GM10266 (cell line): ENCODE measurements around the gene PRKCE.

Source experiments
- DNase-seq: peaks from one replicate; pipeline ENCODE4 v3.0.0; 2012; ENCODE audit errors: extremely low spot score
- TF ChIP-seq, protein P1 (sequence below): IDR thresholded peaks from 2 replicates; pipeline ENCODE4 v1.5.1; 2012; ENCODE audit warnings: mild to moderate bottlenecking, low read depth; ENCODE audit not compliant: control insufficient read depth, insufficient read depth; ENCODE audit errors: missing control alignments

Gene PRKCE

GRCh38 chr2:45841752-45842407 is 190.4 kb downstream of the PRKCE start:
- TF ChIP-seq, protein P1, sequence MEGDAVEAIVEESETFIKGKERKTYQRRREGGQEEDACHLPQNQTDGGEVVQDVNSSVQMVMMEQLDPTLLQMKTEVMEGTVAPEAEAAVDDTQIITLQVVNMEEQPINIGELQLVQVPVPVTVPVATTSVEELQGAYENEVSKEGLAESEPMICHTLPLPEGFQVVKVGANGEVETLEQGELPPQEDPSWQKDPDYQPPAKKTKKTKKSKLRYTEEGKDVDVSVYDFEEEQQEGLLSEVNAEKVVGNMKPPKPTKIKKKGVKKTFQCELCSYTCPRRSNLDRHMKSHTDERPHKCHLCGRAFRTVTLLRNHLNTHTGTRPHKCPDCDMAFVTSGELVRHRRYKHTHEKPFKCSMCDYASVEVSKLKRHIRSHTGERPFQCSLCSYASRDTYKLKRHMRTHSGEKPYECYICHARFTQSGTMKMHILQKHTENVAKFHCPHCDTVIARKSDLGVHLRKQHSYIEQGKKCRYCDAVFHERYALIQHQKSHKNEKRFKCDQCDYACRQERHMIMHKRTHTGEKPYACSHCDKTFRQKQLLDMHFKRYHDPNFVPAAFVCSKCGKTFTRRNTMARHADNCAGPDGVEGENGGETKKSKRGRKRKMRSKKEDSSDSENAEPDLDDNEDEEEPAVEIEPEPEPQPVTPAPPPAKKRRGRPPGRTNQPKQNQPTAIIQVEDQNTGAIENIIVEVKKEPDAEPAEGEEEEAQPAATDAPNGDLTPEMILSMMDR, result no peak
- DNase-seq, result no peak

GRCh38 chr2:45843136-45843535 is 191.7 kb downstream of the PRKCE start:
- TF ChIP-seq, protein P1, result no peak
- DNase-seq, result no peak

- no peak for DNase-seq
- TF ChIP-seq, protein P1, result no peak
Measured at GRCh38 chr2:45844796-45845457, 193.5 kb downstream of the PRKCE start.

DNA sequence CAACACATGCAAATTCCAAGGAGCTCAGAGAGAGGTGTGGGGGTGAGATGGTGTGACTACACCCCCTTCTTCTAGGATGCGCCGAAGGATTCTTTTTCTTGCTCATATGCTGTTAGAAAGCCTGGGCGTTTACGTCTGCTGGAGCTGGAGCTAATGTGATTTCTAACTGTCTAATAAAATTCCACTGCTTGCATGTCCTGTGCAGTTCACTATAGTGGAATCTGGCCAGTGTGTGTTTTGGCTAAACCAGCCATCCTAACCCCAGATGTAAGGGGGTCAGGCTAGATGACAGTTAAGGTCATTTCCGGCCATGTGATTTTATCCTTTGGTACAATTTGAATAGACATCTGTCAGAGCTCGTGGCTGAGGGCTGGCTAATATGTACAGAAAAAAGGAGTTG is 194.1 kb downstream of the PRKCE start:
- no peak for DNase-seq
- TF ChIP-seq, protein P1, result no peak

DNA sequence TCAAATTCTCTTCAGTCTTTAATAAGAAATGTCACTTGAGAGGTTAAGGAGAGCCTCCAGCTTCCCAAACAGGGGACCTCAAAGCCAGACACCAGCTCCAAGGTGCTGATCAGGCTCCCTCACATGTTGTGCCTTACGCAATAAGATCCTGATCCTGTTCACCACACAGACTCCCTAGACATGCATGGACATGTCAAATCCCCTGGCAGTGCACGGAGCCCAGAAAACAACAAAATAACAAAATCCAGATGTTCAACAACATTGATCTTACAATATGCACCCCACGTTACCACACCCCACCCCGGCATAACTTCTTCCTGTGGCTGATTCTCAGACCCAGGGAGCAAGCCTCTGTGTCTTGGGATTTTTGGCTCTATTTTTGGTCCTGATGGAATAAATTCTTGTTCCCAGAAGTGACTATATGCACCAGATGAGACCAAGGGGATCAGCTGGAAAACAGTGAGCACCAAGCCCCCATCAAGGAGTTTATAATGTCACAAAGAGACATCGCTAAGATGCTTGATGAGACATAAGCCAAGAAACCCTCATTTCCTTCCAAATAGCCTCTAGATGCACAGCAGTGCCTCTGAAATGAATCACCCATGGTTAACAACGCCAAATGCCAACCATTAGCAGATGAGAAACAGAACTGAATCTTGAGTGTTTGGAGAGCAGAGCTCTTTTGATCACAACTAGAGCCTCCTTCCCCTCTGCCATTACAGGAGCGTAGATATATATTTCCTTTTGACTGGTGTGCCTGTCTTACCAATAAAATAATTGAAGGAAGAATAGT is 198.2 kb downstream of the PRKCE start:
- TF ChIP-seq, protein P1, result no peak
- DNase-seq, result no peak

GRCh38 chr2:45850558-45850957 is 199.1 kb downstream of the PRKCE start:
- no peak for DNase-seq
- TF ChIP-seq, protein P1, result no peak
